ENCODE measurements around the gene GMDS.

The GMDS gene

DNA sequence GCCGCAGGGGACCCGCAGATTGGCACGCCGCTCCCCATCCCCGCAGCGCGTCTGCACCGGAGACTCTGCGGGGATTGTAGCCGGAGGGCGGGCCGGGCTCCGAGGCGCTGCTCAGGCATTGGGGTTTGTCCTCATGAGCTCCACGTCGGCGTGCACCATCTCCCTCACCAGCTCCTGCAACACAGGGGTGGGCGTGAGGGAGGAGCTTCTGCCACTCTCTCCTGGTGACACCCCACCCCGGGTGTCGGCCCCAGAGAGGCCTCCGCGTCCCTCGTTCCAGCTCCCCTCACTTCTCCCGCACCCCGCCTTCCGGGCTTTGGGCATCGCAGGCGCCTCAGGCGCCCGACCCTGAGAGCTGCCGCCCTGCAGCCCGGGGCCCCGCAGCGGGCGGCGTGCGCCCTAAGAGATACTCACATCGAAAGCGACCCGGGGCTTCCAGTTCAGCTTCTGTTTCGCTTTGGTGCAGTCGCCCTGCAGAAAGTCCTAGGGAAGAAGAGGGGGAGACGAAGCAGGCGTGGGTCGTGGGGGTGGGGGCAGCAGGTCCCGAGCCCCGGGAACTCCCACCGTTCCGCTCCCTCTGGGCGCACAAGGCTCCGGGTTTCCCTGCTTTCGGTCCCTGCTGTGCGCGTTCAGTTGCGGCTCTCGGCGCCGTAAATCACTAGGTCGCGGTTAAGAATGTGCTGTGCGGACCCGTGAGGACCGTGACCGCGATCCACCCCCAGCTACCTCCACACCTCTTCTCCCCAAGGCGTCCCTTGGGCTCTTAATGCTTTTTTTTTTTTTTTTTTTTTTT, 621.2 kb downstream of the GMDS start:
- no peak for DNase-seq (ENCODE audit: low read depth)

DNA sequence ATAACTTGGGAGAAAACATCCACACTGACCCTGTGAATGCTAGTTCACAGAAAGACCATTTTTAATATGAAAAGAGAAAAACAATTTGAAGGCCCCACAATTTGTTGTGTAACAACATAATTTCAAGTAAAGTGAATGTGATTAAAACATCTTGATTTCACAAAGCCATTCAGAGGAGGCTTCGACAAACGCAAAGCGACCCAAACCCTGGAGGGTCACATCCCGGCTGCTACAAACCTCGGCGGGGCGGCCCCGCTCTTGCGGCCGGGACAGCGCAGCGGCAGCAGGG, 621.7 kb downstream of the GMDS start:
- no peak for DNase-seq (ENCODE audit: low read depth)

DNA sequence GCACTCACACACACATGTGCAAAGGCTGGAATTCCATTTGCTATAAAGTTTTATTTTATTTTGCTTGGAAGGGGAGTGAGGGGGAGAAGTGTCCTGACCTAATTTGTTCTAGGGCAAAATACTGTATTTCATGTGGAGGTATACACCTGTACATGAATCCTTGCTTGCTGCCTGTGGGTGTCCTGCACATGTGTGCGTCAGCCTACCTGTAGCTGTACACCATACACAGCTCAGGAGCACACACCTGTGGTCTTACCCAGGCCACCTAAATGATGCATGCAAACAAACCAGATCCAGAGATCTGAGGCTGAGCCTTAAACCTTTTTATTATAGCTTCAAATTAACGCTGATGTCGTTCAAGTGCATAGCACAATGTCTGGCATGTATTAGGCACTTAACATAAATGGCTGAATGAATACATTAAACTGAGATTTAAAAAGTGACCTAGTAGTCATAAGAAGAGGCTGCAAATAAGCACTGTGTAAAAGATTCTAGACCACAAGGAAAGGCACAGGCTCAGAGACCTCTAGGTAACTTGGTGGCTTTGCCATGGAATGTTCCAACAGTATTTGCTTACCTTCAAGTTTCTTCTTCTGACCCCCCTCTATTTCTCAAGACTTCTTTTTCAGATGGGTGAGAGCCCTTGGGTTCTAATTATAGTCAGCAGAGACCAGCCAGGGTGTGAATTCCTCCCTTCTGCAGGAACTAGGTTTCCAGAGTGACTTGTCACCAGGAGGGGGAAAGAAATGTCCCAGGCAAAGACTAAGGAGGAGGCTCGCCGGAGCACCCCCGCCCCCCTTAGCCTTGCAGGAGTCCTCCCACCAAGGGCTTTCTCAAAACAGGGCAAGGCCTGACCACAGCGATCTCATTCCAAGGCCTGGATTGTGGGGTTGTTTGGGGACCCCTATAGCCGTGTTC, 622.3 kb downstream of the GMDS start:
- no peak for DNase-seq (ENCODE audit: low read depth)

DNA sequence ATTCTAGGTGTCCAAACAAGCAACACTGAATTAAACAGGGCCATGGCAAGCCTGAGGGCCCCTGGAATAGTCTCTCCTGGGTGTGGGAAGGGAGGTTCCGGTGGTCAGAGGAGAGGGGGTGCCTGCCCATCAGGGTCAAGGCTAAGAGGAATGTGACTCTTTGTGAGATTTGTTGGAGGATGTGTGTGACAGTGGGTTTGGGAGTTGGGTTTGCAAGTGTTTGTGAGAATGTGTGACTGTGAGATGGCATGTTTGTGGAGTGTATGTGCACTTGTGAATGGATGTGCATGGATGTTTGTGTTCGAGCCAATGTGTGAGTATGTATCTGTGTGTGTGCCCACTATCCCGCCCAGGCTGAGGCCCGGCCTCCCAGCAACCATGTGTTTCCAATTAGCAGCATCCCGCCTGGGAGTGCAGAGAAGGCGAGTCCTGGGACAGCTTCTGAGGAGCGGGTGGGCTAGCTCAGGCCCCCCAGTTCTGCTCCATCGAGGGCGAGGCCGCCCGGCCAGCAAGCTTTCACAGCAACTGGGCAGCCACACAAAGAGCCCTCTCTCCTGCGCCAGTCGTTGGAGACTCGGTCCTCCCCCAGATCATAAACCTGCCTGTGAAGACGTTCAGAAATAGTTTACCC, 623.1 kb downstream of the GMDS start:
- no peak for DNase-seq (ENCODE audit: low read depth)

DNA sequence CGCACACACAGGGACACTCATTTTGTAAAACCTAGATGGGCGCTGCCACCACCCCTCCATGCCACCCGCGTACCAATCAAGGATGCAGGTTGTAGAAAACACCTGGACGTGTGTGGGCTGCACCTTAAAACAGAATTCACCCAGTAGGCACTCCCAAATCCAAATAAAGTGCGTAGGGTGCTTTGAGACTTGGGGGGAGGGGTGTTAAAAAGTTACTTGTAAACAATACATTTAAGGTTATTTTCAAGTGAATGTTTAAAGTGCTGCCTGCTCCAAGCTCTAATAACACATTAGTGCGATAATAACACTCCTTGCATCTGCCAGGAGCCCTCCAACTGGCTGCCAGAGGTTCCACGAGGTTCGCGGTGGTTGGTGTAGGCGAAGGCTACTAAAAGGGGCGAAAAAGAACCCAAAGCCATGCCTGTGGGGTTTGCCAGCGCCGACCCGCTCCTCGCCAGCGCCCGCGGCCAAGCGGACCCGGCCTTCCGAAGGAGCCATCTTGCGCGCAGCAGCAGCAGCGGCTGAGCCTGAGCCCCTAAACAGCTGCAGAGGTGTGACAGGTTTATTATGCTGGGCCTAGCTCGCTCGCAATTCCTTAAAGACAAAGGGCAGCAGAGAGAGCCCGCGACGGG, 624.2 kb downstream of the GMDS start:
- DNase-seq (ENCODE audit: low read depth): no peak

DNA sequence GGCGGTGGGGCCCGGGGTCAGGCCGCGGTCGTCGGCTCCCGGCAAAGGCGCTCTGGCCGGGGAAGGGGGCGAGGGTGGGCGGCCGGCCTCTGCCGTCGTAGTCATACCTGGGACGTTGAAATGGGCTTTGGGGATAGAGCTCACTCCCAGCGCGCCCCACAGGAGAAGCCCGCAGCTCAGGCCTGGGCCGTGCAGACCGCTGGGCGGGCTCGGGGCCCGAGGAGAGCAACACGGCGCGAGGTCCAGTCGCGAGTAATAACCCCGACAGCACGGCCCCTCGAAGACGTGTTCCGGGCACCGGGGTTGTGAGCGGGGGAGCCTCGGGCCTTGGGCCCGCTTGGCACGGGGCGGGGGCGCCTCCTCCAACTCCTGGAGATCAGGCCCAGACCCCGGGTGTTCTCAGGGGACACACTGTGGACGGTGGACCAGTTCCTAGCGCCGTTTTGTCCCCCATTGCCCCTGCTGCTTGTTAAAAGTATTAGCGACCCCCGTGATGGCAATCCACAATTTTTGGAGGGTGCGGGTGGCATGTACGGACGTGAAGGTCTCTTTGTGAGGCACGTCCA, 624.8 kb downstream of the GMDS start:
- DNase-seq (ENCODE audit: low read depth): no peak

DNA sequence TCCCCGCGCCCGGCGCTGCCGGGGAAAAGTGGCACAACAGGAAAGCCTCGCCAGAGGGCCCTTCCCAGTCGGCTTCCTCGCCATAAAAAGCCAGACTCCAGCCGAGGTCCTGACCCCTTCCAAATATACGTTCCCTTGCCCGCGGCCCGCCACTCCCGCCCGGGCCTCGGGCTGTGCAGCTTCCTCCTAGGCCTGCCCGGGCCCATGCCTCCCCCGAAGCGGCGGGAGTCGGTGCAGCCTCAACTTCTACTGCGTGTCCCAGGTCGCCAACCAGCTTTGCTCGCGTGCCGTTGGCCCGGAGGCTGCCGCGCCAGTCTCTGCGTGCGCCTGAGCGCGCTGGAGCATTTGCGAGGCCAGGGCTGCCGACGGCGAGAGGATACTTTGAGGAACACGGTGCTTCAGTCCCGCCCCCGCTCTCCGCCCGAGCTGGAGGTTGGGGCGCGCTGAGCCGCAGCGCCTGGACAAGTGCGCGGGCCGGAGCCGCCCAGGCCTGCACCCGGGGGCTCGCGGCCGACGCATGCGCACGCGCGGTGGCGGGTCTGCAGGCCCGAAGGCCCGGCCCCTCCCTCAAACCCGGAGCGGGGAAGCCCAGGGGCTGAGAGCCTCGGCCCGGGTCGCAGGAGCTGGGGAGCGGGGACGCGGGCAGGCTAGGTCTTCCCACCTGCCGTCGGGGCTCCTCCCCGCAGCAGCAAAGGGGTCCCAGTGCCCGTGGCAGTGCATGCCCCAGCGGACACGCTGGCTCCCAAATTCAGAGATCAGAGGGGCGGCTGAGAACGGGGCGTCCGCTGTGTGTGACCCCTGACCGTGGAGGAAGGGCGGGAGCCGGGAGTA, 625.5 kb downstream of the GMDS start:
- DNase-seq (ENCODE audit: low read depth): no peak

DNA sequence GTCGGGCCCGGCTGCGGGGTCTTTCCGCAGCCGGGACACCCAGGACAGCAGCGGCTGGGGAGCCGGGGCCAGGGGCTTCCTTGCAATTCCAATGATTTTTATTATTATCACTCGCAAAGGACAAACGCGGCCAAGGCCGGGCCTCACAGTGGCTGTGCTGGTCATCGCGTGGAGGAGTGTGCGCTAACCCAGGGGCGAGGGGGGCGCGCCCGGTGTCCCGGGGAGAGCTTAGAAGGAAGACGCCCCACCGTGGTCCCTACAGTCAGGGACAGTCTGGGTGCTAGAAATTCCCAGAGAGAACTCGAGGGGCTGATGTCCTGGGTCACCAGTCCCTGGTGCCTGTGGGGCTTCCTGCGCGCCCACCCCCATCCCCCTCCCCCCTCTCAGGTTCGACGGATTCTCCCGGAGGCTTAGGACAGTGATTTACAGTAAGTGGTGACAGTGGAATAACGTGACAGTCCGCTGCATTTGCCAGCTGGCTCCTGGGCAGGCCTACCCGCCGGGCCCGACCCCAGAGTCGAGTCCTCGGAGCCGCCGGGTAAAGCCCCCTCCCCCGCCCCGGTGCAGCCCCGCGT, 626.2 kb downstream of the GMDS start:
- no peak for DNase-seq (ENCODE audit: low read depth)

DNA sequence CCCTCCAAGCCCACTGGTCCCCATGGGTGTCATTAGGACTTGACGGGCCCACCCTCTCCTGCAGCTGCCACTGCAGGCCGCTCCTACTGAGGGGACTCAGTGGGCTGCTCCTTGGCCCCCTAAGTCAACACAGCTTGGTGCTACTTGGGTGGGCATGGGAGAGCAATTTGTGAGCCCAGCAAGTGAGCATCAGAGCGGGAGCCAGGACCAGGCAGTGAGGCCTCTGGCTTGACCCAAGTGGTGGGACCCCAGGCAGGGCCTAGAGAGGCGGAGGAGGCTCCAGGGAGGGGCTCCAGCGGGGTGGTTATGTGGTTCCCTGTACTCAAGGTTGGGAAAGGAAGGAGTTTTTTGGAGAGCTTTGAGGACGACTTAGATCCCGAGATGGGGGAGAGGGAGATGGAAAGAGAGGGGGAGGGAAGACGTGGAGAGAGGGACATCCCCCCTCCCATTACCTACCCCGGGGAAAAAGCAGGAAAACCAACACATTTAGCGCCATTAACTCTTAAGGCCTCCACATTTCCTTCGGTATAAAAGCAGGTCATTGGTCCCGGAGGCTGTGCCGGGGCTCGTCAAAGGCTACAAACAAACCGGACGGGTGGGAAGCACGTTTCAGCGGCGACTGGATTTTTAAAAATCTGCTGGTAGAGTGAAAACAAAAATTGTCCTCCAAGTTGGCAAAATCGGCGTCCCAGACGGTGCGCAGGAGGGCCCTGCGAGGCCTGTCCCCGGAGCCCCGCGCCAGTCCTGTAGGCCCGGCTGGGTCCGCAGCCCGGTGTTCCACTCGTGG, 626.9 kb downstream of the GMDS start:
- DNase-seq (ENCODE audit: low read depth): no peak

DNA sequence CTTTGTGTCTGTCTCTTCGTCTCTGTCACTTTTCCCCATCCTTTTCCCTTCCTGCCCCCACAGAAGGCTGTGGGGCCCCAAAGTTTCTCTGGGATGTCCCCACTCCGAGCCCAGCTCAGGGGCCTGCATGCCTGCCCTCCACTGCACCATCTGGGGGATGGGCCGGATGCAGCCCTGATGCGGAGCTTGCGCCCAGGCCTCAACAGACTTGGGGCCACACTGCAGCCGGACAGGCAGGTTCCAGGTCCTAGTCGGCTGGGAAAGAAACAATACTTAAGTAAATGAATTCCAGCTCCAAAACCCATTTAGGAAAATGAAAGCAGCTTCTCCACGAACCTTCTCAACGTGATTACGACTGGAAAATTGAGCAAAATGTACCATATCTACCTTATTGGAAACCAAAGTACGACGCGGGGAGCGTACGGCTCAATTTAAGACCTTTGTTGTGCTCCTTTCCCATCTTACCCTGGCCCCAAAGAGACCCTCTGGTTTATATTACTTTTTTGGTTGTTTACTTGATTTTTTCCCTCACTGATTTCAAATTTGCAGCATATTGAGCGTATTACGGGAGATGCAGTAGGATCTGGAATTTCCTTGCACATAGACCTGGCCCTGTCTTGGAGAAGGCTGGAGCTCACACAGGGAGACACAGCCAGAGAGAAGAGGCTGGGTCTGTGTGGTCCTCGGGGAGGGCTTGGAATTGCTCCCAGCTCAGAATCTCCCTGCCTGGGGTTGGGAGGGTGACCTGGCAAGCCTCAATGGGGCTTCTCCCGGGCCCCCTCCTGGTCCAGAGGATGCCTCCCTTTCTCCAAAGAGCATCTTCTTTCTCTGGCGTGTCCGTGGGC, 627.7 kb downstream of the GMDS start:
- DNase-seq (ENCODE audit: low read depth): no peak

DNA sequence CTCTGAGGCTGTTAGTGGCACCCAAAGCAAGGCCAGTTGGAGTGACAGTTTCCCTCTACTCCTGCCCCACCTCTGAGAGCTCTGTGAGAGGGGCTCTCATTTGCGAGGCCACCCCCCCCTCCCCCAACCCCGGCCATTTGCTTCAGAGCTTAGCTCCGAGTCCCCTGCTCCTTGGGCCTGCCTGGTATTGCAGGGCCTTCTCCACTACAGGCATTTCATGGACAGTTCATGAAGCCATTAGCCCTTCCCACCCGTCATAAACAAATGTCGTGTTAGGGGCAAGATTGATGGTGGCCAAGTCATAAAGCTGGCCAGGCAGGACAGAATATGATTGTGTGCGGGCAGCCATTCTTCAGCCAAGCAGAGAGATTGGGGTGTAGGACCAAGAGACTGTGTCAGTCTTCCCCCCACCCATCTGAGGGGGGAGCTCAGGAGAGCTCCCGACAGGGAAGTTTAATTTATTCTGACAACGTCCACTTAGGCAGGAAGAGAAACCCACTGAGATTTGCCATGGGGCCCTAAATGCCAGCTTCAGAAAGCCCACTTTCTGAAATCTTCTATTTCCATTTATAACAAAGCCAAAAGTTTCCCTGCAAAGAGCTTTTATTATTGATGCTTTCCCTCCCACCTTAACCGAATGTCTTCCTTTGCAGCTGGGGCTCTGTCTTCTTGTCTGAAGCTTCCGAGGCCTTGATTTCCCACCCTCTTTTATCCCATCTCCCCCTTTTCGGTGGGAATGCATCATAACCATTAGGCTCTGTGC, 628.5 kb downstream of the GMDS start:
- DNase-seq (ENCODE audit: low read depth): no peak

DNA sequence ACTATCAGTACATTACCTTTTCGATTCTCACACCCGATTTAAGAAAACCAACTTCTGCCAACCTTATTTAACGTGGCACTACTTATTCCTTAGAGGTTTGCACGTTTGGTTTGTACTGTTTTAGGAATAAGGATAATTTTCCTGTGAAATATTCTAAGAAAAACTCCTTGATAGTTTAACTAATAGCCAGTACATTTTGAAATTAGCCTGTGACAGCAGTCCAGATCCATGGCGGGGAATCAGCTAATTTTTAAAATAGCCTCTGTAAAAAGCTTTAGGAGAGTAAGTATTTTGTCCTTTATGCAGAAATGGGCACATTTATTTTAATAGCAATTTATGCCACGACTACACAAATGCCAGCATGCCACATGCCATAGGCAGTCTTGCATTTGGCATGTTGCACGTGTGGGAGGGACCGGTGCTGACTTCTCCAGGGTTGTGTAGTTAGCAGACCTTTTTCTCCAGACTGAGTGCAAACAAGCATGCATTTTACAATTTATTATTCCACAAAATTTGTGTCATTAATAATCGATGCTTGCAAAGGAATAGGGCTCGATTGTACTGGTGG, 629.5 kb downstream of the GMDS start:
- DNase-seq (ENCODE audit: low read depth): no peak

DNA sequence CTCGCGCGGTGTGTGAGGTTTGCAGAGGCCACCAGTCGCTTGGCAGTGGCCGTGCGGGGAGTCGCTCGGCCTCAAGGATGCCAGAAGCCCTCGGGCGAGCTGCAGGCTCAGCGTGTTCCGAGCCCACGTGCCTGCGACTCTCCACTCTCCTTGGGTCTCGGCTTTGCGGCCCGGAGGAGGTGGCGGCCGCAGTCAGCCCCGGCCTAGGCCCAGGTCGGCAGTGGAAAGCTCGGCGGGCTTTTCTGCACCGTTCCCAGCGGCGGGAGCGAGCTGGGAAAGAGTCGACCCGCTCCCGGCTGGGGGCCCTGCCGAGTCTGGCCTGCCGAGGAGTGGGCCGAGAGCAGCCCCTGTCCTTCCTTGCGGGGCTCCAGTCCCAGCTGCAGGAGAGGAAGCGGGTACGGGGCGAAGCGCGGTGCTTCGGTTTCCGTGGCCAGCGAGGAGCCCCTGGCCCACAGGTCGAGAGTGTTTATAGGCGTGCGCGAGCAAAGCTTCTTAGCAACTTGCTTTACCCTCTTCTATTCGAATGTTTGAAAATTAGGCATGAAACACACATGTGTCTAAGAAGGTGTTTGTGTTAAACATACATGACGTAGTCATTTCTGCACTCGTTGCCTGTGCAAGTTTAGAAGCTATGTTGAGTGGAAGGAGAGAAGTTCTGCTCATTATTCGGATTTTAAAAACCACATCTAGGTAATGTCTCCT, 630.1 kb downstream of the GMDS start:
- DNase-seq (ENCODE audit: low read depth): no peak

DNA sequence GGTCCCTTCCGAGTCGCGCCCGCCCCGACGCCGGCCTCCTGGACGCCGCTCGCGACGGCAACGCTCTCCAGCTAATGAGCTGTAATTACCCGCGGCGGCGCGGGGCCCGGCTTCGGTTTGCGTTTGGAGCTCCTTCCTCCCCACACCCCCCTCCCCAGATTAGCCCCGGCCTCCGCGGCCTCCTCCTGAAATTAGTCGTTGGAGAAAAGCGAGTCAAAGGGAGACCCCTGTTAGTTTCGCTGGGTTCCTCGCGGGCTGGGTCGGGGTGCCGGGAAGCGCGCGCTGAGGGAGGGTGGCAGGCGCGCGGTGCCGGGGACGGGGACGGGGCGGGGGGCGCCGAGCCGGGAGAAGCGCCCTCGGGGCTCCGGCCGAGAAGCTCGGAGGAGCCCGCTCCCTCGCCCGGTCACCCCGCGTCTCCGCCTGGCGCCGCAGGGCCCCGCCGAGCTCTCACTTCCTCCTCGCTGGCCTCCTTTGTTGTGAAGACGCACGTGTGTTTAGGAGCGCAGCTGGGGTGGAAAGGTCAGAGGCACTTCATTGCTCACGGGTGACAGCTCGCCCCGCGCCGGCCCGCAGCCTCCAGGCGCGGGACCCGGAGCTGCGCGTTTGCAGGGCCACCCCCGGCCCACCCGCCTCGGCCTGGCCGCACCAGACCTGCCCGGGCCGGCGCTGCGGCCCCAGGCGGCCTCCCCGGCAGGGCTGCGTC, 630.8 kb downstream of the GMDS start:
- no peak for DNase-seq (ENCODE audit: low read depth)

DNA sequence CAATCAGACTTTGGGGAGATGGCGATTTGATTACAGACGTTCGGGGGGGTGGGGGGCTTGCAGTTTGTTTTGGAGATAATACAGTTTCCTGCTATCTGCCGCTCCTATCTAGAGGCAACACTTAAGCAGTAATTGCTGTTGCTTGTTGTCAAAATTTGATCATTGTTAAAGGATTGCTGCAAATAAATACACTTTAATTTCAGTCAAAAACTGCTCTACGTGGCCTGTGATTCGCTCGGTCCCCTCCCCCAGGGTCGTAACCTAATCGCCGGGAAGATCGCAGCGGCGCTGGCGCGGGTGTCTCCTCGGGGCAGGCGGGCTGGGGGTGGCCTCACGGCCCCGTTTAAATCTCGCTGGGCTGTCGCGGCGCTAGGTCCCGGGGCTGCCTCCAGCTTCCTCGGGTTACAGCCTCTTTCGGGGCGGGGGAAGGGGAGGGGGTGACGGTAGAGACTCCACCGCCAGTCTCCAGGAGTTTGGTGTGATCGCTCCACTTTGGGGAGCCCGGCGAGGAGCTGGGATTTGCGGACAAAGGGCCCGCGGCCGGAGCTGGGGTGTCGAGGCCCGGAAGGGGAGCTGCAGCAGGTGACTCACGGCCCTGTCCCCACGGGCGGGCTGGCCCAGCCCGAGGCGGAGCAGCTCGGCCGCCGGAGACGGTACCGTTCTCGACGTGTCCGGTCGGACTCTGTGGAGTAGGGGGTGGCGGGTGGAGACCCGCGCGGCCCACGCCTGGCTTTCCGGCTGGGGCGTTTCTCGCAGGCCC, 631.5 kb downstream of the GMDS start:
- no peak for DNase-seq (ENCODE audit: low read depth)

DNA sequence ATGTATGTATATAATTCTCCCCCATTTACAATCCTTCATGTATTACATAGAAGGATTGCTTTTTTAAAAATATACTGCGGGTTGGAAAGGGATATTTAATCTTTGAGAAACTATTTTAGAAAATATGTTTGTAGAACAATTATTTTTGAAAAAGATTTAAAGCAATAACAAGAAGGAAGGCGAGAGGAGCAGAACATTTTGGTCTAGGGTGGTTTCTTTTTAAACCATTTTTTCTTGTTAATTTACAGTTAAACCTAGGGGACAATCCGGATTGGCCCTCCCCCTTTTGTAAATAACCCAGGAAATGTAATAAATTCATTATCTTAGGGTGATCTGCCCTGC, 632.1 kb downstream of the GMDS start:
- DNase-seq (ENCODE audit: low read depth): no peak

Measured in amniotic epithelial cell (primary cell).